ENCODE data around the gene CRIM1. TPM values are rescaled to one million over a fixed set of nuclear protein-coding genes. Genes with fewer than 3 reads are reported as not detected.

The CRIM1 gene
- total RNA-seq, 1 donor from 2014 or later: 41.2 TPM

DNA sequence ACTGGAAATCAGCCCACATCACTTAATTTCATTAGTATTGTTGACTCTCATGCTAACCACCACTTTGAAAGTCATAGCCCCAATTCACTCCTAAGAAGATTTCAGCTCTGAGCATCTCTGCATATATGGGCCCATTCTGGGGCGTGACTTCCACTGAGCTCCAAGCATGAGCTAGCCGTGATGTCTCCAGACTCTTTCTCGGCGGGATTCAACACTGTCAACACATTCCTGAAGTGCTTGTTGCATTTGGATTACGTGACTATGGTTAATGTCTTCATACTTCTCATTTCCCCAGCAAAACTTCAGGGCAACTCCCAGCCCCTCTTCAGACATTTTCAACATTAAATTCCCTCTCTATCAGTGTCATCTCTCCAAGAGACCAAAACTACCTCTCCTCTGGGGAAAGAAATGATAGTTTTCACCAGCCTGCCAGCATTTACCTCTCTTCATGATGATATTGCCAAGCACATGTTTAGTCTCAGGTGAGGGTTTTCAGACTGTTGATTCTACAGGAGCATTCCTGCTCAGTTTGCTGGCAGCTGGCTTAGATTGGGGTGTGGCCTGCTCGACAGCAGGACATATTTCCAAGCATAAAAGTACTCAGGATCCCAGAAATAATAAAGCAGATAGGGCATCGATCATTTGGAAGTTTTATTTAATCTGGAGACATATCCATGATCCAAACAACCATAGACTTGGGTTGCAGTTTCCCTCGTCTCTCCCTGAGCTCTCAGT, 160.7 kb downstream of the CRIM1 start:
- peak; percentile 37 for DNase-seq (ENCODE audit: low read depth)

DNA sequence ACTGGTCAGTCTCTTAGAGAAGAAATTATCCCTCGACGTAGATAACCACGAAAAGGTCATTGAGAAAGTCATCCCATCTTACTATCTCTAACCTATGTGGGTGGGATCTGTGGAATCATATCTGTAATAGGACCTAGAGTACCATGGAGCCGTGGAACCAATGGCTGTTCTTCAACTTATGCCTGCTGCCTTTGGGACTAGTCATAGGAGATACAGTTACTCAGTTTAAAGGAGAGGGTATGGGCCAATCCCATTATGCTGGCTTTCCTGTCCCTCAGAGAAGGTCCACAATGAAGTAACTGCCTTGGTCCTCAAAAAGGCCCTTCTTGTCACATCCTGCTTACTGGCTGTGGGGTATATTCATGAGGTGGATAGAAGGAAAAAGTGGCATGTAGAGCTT, 164.9 kb downstream of the CRIM1 start:
- no peak for DNase-seq (ENCODE audit: low read depth)

DNA sequence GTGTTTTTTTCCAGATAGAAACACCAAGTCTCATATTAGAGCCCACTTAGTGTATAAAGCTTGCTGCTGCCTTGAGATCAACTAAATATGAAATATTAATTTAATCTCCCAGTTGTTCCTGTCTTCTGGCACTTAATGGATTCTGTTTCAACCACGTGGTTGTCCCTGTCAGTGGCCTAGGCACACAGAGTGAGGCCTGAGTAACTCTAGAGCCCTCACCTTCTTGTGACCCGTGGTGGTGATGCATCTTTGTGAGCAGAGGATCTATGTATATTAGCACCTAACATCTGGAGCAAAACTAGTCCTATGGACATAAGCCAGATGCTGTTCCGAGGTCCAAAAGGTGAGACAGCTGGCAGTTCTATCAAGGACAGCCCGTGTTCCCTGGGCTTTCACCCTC, 167.6 kb downstream of the CRIM1 start:
- no peak for DNase-seq (ENCODE audit: low read depth)

DNA sequence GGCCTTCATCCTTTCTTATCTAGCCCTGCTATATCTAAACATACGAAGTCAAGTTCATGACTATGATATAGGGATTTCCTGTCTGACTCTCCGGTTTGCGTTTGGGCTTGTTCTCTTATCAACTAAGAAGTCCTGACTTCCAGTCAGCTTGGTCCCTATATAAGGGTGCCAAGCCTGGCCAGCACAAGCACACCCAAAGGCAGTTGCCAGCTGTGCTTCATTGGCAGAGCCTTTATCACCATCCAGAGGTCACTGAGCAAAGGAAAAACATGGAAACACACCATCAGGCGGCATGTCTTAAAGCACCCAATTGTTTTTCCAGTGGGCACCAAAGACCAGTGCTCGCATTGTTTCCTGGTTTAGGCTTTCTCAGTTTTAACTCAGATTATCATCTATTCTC, 169.7 kb downstream of the CRIM1 start:
- DNase-seq (ENCODE audit: low read depth): no peak

DNA sequence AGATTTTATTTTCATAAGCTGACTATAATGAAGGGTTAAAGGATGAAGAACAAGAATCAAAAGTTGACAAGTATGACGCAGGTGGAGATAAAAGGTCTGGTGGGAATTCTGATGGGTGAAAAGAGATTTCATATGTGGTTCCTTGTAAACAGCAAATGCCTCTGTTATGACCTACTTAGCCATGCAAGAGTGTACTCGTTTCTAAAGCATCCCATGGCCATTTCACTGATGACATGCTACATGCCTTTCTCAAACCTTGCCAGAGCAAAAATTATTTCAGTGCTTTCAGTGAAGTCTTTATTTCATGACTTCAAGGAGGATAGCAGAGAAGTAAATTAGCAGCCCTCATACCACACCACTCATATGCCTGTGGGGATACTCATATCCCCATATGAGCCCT, 170.6 kb downstream of the CRIM1 start:
- DNase-seq (ENCODE audit: low read depth): no peak

DNA sequence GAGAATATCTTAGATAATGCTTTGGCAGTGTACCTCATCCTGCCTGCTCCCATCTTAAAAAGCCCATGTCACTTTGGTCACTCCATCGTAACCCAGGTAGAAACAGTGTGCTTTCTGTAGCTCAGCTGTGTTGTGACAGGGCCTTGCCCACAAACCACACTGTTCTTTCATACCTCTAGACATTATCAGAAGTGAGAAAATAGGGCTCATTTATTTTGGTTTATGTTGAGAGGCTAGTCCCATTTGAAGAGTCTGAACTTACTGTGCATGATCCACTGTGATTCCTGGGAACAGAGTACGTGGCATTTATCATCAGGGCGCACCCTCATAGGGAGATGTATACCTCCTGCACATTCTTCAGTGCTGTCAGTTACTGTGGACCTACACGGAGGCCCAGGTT, 172.7 kb downstream of the CRIM1 start:
- DNase-seq (ENCODE audit: low read depth): no peak

DNA sequence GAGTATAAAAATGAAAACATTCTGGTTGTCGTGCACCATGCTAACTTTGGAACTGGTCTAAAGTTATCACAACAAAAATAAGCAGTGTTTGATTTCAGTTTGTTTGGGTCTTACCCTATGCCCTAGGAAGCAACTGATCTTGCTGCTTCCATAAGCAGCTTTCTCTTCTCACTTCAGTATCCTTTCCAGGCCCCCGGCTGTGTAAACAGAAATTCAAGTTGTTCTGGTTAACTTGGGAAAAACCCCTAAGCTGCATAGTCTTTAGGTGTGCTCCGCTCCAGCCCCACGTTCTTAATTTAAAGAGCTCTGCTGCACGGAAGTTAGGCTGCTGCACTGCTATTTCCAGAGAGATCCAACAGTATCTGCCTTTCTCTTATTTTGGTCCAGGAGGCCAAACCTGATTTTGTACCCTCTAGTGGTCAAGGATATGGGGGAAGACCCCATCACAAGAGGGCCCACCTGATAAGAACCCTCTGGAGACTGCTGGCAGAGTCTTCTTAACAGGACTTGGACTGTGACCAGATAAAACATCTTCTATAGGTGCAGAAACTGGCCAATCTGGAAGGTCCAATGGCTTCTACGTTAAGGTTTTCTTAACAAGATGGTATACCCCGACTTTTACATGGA, 173.3 kb downstream of the CRIM1 start:
- DNase-seq (ENCODE audit: low read depth): no peak

DNA sequence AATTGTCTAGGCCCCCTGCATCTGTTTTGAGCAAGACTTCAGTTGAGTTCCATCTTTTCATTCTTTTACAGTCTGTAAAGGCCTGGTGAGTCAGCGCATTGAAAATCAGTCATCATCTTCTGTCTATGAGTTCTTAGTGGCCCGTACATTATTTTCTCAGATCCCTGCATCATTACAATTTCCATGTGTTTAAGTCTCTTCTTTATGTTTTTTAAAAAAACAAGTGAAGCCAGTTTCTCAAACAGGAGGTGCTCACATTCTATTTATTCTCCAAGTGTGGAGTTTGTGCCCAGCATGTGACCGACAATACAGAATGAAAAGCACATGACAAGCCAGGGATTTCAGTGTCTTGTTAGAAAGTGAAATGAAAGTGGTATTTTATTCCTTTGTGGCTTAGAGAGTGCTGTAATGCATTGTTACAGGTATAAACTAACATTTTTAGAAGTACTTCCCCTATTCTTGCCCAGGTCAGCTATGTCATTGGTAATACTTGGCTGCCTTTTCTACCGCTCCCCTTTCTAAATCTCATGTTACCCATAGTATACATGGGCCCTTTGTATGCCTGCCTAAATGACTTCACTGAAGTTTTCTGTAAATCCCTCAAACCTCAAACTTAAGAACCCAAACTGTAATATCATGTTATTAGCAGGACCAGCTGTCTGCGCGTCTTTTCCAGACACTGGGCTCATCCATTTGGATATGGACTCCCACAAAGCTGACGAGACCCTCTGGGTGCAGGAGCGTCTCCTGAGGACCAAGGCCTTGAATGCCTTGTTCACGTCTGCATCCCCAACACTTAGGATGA, 174.8 kb downstream of the CRIM1 start:
- DNase-seq (ENCODE audit: low read depth): no peak

DNA sequence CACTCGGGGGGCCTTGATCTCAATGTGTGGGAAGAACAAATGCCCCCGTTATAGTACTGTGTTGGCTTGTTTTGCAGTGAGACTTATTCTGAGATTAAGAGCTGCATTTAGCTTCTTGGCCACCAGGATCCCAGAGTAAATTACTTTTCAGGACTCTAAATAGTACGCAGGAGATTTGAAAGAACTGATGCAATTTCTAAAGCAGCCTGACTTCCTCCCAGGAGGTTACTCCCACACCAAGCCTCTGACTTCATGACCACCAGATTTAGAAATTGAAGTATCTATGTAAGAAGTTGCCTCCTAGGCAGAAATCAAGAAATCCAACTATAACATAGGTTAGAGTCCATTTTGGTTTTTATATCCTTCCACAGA, 175.4 kb downstream of the CRIM1 start:
- DNase-seq (ENCODE audit: low read depth): peak; percentile 28

DNA sequence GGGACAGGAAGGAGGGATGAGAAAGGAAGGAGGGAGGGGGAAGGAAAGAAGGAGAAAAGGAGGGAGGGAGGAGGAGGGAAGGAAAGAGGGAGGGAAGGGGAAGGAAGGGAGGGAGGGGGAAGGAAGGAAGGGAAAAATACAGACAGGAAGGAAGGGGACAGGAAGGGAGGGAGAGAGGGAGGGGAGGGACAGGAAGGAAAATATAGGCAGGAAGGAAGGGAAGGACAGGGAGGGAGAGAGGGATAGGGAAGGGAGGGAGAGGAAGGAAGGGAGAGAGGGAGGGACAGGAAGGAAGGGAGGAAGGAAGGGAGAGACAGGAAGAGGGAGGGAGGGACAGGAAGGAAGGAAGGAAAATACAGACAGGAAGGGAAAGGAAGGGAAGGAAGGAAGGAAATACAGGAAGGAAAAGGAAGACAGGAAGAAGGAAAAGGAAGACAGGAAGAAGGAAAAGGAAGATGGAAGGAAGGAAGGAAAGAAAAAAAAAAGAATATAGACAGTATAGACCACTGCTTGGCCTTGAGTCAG, 178.8 kb downstream of the CRIM1 start:
- no peak for DNase-seq (ENCODE audit: low read depth)

DNA sequence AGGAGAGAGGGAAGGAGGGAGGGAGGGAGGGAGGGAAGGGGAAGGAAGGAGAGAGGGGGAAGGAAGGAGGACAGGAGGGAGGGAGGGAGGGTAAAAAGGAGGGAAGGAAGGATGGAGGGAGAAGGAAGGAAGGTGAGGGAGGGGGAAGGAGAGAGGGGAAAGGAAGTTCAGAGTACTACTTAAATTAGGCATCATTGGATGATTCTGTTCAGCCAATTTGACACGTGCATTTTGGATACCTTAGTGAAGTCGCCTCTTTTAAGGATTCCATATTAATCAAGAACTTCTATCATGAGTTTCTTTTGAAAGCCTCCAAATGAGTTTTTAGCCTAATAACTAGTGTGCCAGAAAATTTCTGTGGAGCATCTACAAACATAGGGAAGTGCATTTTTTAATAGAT, 179.5 kb downstream of the CRIM1 start:
- DNase-seq (ENCODE audit: low read depth): no peak

DNA sequence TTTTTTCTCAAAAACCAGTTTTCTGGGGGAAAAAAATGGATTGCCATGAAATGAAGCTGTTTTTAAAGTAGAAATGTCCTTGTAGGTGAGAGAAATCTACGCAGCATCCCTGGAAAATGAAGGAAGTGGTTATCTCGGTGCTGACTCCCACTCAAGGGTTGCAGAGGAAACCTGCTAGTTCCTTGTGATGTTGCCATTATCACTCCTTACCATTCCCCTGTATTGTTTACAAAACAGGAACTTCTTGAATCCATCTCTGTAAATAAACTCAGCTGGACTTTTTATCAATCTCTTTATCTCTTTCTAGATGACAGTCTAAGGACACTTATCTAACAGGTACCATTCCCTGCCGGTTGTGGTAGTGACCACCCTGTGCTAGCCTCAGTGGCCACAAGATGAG, 181.2 kb downstream of the CRIM1 start:
- no peak for DNase-seq (ENCODE audit: low read depth)

DNA sequence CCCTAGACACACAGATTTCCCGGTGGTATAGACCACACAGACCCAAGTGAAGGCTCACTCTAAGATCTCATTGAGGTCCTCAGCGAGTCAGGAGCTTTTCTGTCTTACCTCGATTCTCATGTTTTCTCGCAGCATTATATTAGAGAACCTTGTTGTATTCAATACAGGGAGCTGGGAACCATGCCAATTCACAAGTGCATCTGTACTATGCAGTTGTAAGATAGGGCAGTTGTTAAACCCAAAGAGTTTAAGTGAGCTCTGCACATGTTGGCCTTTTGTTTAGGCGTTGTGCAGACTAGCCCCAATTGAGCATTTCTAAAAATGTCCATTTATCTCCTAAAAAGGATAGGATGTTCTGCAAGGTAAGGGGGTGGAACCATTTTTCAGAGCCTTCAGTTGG, 182.8 kb downstream of the CRIM1 start:
- no peak for DNase-seq (ENCODE audit: low read depth)

DNA sequence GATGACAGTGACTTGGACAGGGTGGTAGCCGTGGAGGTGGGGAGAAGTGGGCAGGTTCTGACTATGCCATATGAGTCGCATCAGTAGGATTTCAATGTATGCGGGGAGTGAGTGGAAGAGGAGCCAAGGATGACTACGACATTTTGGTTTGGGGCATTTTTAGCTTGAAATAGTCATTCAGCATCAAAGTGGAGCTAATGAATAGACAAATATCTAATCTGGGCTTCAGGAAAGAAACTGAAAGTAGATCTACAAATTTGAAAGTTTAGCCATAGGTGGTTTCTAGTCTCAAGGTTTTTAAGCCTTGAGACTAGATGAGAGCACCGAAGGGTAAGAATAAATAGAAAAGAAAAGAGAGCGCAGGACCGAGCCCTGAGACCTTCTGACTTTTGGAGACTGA, 184.1 kb downstream of the CRIM1 start:
- DNase-seq (ENCODE audit: low read depth): no peak

DNA sequence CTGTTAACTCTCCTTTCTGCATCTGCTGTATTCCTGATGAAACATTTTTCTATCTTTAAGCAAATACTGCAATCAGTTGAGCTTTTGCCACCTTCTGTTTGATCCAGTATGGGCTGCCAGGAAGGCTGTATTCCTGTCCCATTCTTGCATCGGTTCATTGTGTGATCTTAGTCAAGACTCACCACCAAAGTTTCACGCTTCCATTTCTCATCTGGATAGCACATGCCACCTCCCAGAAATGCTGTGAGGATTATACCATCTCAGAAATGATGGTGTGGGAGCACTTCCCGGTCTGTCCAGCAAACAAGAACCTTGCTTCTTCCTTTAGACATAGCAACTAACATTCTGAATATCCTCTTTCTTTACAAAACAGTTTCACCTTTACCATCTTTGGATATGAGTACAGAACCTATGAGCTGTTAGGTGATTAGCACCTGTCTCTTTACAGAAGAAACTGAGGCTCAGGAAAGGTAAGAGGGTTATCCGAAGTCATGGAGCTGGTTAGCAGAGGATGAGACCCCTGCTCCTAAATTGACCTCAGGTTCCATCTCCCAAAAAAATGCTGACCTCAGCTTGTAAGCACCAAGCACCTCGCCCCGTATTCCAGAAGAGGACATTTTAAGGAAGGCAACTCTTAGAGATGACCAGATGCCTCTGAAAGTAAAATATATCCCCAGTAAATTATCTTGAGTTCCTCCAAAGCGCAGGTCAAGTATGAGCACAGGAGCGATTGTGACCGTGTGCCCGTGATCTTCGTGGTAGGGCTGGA, 185.6 kb downstream of the CRIM1 start:
- no peak for DNase-seq (ENCODE audit: low read depth)

DNA sequence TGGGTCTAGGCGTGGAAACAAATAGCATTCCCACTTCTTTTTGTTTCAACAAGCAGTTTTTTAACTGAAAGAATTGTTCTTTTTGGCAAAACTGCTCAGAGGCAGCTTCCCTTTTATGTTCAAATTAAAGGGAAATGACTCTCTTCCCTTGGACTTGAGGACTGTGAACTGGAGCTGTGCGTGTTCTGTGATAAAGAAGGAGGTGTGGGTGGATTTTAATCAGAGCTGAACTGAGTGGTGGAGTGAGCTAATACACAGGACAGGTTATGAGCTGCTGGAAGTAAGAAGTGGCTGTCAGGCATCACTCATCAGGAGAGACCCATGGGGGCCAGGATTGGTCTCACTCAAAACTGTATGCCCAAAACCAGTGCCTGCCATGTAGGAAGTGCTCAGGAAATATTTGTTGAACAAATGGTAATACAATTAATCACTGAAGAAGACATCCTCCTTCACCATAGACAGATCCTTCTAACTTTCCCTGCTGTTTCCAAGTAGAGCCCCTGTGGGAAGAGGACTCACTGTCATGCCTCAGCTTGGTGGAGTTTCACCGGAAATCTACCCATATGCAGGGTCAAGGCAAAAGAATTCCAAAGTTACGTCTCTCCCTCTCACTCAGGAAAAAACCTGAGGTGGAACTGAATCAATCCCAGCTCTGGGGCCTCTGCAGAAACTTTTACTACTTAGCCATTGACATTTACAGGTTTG, 186.5 kb downstream of the CRIM1 start:
- DNase-seq (ENCODE audit: low read depth): no peak

DNA sequence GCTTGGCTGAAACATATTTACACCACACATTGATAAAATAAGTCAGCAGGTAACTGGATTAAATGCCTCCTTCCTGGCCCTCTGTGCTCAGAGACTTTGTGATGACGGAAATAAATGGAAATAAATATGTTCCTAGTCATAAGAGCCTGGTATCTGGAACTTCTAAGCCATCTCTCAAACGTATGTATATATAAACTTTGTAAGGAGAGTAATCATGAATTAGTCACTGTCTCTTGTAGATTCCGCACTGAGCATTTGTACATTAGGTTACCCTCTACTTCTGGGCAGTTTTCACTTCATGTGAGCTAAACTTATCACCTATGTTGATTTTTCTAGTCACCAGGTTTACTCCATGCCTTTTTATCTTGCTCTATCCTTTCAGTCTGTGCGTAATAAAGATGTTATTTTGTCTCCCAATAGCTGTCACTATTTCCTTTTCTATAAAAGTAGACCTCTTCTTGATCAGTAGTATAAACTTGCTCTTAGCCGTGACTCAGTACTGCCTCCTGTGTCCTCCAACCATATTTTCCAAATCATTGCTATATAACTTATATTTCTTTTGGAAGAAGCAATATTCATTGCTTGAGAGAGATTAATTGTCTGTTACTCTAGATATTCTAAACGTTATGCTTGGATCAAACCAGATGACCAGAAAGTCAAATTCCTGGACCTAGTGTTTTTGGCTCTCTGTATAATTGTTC, 189.2 kb downstream of the CRIM1 start:
- no peak for DNase-seq (ENCODE audit: low read depth)

DNA sequence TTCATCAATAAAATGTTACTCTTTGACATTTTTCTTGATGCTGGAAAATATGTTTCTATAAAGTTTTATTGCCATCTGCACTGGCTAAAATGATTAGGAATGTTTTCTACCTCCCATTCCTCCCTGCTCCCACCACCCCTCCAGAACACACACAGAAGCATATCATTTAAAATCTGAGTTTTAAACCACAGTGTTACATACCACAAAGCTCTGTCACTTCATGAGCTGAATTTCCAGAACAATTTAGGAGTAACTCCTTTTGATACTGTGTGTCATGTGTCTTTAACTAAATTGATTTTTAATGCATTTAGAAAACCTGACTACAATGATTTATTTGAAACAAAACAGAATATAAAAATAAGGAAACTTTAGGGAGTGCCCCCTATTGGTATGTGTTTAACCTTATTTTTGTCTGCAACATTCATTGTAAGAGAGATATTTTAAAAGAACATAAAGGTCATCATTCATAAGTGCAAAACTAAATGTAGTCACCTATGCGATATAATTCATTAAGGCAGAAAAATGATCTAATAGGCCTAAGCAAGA, 190.4 kb downstream of the CRIM1 start:
- DNase-seq (ENCODE audit: low read depth): no peak

DNA sequence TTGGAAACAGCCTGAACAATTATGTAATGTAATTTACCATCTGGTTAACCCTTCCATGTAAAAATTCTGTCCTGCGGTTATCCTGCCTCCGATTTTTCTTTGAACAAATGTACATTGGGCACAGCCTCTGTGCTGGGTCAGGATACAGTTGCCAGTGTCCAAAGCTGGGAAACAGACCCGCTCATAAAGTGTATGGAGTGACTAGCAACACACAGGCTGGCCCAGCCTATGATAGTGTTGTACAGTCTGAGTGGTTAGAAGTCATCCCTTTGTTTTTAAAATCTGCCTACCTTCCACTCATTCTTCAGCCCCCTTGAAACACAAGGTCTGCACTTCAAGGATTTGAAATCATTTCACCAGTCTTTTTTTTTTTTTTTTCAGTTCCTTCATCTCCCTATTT, 192.3 kb downstream of the CRIM1 start:
- DNase-seq (ENCODE audit: low read depth): no peak

DNA sequence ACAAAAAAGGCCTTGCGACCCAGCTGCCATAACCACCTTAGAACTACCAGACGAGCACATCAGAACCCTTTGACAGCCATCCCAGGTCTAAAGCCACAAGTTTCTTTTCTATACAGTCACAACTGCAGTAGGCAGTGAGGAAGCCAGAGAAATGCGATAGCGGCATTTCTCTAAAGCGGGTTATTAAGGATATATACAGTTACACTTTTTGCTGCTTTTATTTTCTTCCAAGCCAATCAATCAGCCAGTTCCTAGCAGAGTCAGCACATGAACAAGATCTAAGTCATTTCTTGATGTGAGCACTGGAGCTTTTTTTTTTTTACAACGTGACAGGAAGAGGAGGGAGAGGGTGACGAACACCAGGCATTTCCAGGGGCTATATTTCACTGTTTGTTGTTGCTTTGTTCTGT, 193.6 kb downstream of the CRIM1 start:
- no peak for DNase-seq (ENCODE audit: low read depth)
